Measurements from ENCODE around the gene GPR108.
"Not testable (repeated sequence)": the region's sequence is repeated elsewhere in the genome, so short reads cannot be mapped to it uniquely, and the experiment has no call there.

The GPR108 gene

GRCh38 chr19:6710273-6711077, 26.9 kb downstream of the GPR108 start:
- Histone ChIP-seq H3F3A (ENCODE audit: low read depth) (no peaks in the 10 kb centered on the region), H3K79me2 (ENCODE audit: insufficient read depth, low read length) (no peaks in the 10 kb centered on the region), H3K27me3 (ENCODE audit: insufficient read depth, low read length, poor library complexity, severe bottlenecking) (no peaks in the 10 kb centered on the region), H3K9ac (ENCODE audit: low read depth, low read length, poor library complexity, severe bottlenecking) (no peak overlapping the region), H3K4me3 (ENCODE audit: low read length, poor library complexity, severe bottlenecking) (no peak overlapping the region), H3K36me3 (ENCODE audit: insufficient read depth, low read length) (no peaks in the 10 kb centered on the region), H3K9me3 (ENCODE audit: insufficient read depth, low read depth, low read length) (no peaks in the 10 kb centered on the region), H3K4me1 (ENCODE audit: insufficient read depth, low read length, poor library complexity, severe bottlenecking) (no peaks in the 10 kb centered on the region), H2AFZ (ENCODE audit: low read length) (no peak overlapping the region), H3K9me2 (replicated peaks; ENCODE audit: low read depth, low read length) (no peaks in the 10 kb centered on the region), H3K4me2 (ENCODE audit: low read depth, low read length, poor library complexity, severe bottlenecking) (no peak overlapping the region), H4K20me1 (ENCODE audit: insufficient read depth, low read length, poor library complexity, severe bottlenecking) (no peaks in the 10 kb centered on the region)
- no peak for TF ChIP-seq EZH2phosphoT487 (IDR thresholded peaks at IDR 0.05; ENCODE audit: borderline replicate concordance)
- TF ChIP-seq CTCF (conservative IDR thresholded peaks at IDR 0.05; ENCODE audit: low read length), result no peak

- no peaks in the 10 kb centered on the region for H3F3A ChIP-seq (ENCODE audit: low read depth)
Measured at GRCh38 chr19:6709549-6709948, 27.8 kb downstream of the GPR108 start.

GRCh38 chr19:6708913-6709312, 28.5 kb downstream of the GPR108 start:
- not testable (repeated sequence) for H3K4me2 ChIP-seq (ENCODE audit: low read depth, low read length, poor library complexity, severe bottlenecking); H3K36me3 ChIP-seq (ENCODE audit: insufficient read depth, low read length); H3K9ac ChIP-seq (ENCODE audit: low read depth, low read length, poor library complexity, severe bottlenecking); H4K20me1 ChIP-seq (ENCODE audit: insufficient read depth, low read length, poor library complexity, severe bottlenecking); H3K4me1 ChIP-seq (ENCODE audit: insufficient read depth, low read length, poor library complexity, severe bottlenecking); H3F3A ChIP-seq (ENCODE audit: low read depth); H3K4me3 ChIP-seq (ENCODE audit: low read length, poor library complexity, severe bottlenecking); H3K9me2 ChIP-seq (replicated peaks; ENCODE audit: low read depth, low read length); H3K27me3 ChIP-seq (ENCODE audit: insufficient read depth, low read length, poor library complexity, severe bottlenecking); H2AFZ ChIP-seq (ENCODE audit: low read length); H3K79me2 ChIP-seq (ENCODE audit: insufficient read depth, low read length); H3K9me3 ChIP-seq (ENCODE audit: insufficient read depth, low read depth, low read length)

More at GRCh38 chr19:6709549-6709948, 27.8 kb downstream of the GPR108 start:
- Histone ChIP-seq H3K9ac (ENCODE audit: low read depth, low read length, poor library complexity, severe bottlenecking) (no peak overlapping the region), H4K20me1 (ENCODE audit: insufficient read depth, low read length, poor library complexity, severe bottlenecking) (no peaks in the 10 kb centered on the region), H2AFZ (ENCODE audit: low read length) (no peak overlapping the region), H3K27me3 (ENCODE audit: insufficient read depth, low read length, poor library complexity, severe bottlenecking) (no peaks in the 10 kb centered on the region), H3K36me3 (ENCODE audit: insufficient read depth, low read length) (no peaks in the 10 kb centered on the region), H3K4me2 (ENCODE audit: low read depth, low read length, poor library complexity, severe bottlenecking) (no peak overlapping the region), H3K9me3 (ENCODE audit: insufficient read depth, low read depth, low read length) (no peaks in the 10 kb centered on the region), H3K79me2 (ENCODE audit: insufficient read depth, low read length) (no peaks in the 10 kb centered on the region), H3K9me2 (replicated peaks; ENCODE audit: low read depth, low read length) (no peaks in the 10 kb centered on the region), H3K4me1 (ENCODE audit: insufficient read depth, low read length, poor library complexity, severe bottlenecking) (no peaks in the 10 kb centered on the region), H3K4me3 (ENCODE audit: low read length, poor library complexity, severe bottlenecking) (no peak overlapping the region)
- TF ChIP-seq CTCF (conservative IDR thresholded peaks at IDR 0.05; ENCODE audit: low read length) (no peak), EZH2phosphoT487 (IDR thresholded peaks at IDR 0.05; ENCODE audit: borderline replicate concordance) (no peak)

GRCh38 chr19:6708346-6708745, 29.0 kb downstream of the GPR108 start:
- Histone ChIP-seq H3K4me1 (ENCODE audit: insufficient read depth, low read length, poor library complexity, severe bottlenecking) (no peaks in the 10 kb centered on the region), H3K4me3 (ENCODE audit: low read length, poor library complexity, severe bottlenecking) (no peak overlapping the region), H3K27me3 (ENCODE audit: insufficient read depth, low read length, poor library complexity, severe bottlenecking) (no peaks in the 10 kb centered on the region), H3K36me3 (ENCODE audit: insufficient read depth, low read length) (no peaks in the 10 kb centered on the region), H3K9ac (ENCODE audit: low read depth, low read length, poor library complexity, severe bottlenecking) (no peak overlapping the region), H3F3A (ENCODE audit: low read depth) (no peaks in the 10 kb centered on the region), H3K9me3 (ENCODE audit: insufficient read depth, low read depth, low read length) (no peaks in the 10 kb centered on the region), H3K4me2 (ENCODE audit: low read depth, low read length, poor library complexity, severe bottlenecking) (no peak overlapping the region), H3K9me2 (replicated peaks; ENCODE audit: low read depth, low read length) (no peaks in the 10 kb centered on the region), H4K20me1 (ENCODE audit: insufficient read depth, low read length, poor library complexity, severe bottlenecking) (no peaks in the 10 kb centered on the region), H2AFZ (ENCODE audit: low read length) (no peak overlapping the region), H3K79me2 (ENCODE audit: insufficient read depth, low read length) (no peaks in the 10 kb centered on the region)
- TF ChIP-seq CTCF (conservative IDR thresholded peaks at IDR 0.05; ENCODE audit: low read length), result no peak
- no peak for TF ChIP-seq EZH2phosphoT487 (IDR thresholded peaks at IDR 0.05; ENCODE audit: borderline replicate concordance)
